Hepatocyte (in vitro differentiated cells): ENCODE measurements around the gene MOGAT1. TPM values are rescaled to one million over a fixed set of nuclear protein-coding genes. Genes with fewer than 3 reads are reported as not detected.

ENCODE experiments used
- DNase-seq: peaks from one replicate; pipeline ENCODE4 v3.0.0-alpha.2; 2016; ENCODE audit warnings: low spot score
- H2AFZ ChIP-seq: fragments of 200-600 bp; sonication (generic); 2 replicates; pipeline ENCODE4 v1.6.0; 2016; ENCODE audit warnings: antibody characterized with exemption, mild to moderate bottlenecking
- H3K27ac ChIP-seq: fragments of 200-600 bp; sonication (generic); 2 replicates; pipeline ENCODE4 v1.5.1; 2016; ENCODE audit warnings: mild to moderate bottlenecking
- H3K27me3 ChIP-seq: fragments of 200-600 bp; sonication (generic); 2 replicates; pipeline ENCODE4 v1.6.1; 2016
- H3K36me3 ChIP-seq: fragments of 200-600 bp; sonication (generic); replicated peaks from 2 replicates; pipeline ENCODE4 v1.5.1; 2016; ENCODE audit warnings: low read depth; ENCODE audit not compliant: insufficient read depth
- H3K4me1 ChIP-seq: fragments of 200-600 bp; sonication (generic); 2 replicates; pipeline ENCODE4 v1.5.1; 2016; ENCODE audit warnings: mild to moderate bottlenecking, moderate library complexity; ENCODE audit not compliant: insufficient read depth
- H3K4me2 ChIP-seq: fragments of 200-600 bp; sonication (generic); 2 replicates; pipeline ENCODE4 v1.6.0; 2016
- H3K4me3 ChIP-seq: fragments of 200-600 bp; sonication (generic); 2 replicates; pipeline ENCODE4 v1.5.1; 2016; ENCODE audit warnings: mild to moderate bottlenecking
- H3K79me2 ChIP-seq: fragments of 200-600 bp; sonication (generic); 2 replicates; pipeline ENCODE4 v1.6.0; 2017; ENCODE audit warnings: mild to moderate bottlenecking
- H3K9me2 ChIP-seq: fragments of 200-600 bp; sonication (generic); replicated peaks from 2 replicates; pipeline ENCODE4 v1.6.0; 2017; ENCODE audit warnings: mild to moderate bottlenecking; ENCODE audit not compliant: insufficient read depth
- H3K9me3 ChIP-seq: fragments of 200-600 bp; sonication (generic); 2 replicates; pipeline ENCODE4 v1.5.1; 2016; ENCODE audit warnings: low read depth, mild to moderate bottlenecking
- H4K20me1 ChIP-seq: fragments of 200-600 bp; sonication (generic); 2 replicates; pipeline ENCODE4 v1.6.0; 2016; ENCODE audit warnings: mild to moderate bottlenecking; ENCODE audit not compliant: insufficient read depth, poor library complexity, severe bottlenecking
- CTCF ChIP-seq: fragments of 200-600 bp; sonication (generic); IDR thresholded peaks from 2 replicates; pipeline ENCODE4 v1.5.1; 2016; ENCODE audit warnings: antibody characterized with exemption, mild to moderate bottlenecking; ENCODE audit not compliant: poor library complexity
- EZH2 ChIP-seq: fragments of 200-600 bp; sonication (generic); IDR thresholded peaks from 2 replicates; pipeline ENCODE4 v1.6.1; 2016; ENCODE audit warnings: antibody characterized with exemption, mild to moderate bottlenecking, borderline replicate concordance
- EZH2phosphoT487 ChIP-seq: fragments of 200-600 bp; sonication (generic); IDR thresholded peaks from one replicate; pipeline ENCODE4 v1.6.1; 2018; ENCODE audit warnings: antibody characterized with exemption, mild to moderate bottlenecking, low read depth, moderate library complexity; ENCODE audit not compliant: unreplicated experiment, severe bottlenecking
- WGBS: methylation state at CpG from one replicate; pipeline ENCODE4 v1.1.6; 2016; ENCODE audit warnings: low lambda C conversion rate; ENCODE audit errors: missing lambda C conversion rate; 5-methylcytosine and 5-hydroxymethylcytosine counted together
- polyA plus RNA-seq: library from polyadenylated mRNA; unstranded; fragments of >200 nt; fragmentation: Nextera tagmentation; extraction: Ambion mirVana; gene quantifications from 2 replicates; pipeline ENCODE4 v1.2.1, GENCODE V29; 2016
- total RNA-seq: library from RNA; depleted of rRNA; stranded (reverse); fragments of >200 nt; gene quantifications from 2 replicates; pipeline ENCODE4 v1.2.3, GENCODE V29; 2014

The MOGAT1 gene
- total and polyA plus RNA-seq, 2 experiments from 2014 or later = not detected

GRCh38 chr2:222736924-222737323 is 65.5 kb downstream of the MOGAT1 start:
- Histone ChIP-seq H2AFZ (no peak overlapping the region), H3K79me2 (no peaks in the 10 kb centered on the region), H3K9me3 (no peaks in the 10 kb centered on the region), H3K4me2 (no peak overlapping the region), H3K4me1 (no peaks in the 10 kb centered on the region), H3K4me3 (no peak overlapping the region), H3K27ac (no peak overlapping the region), H3K27me3 (peaks cover 5% of the 10 kb centered on the region), H3K9me2 (no peaks in the 10 kb centered on the region), H4K20me1 (no peaks in the 10 kb centered on the region), H3K36me3 (no peaks in the 10 kb centered on the region)
- DNase-seq = no peak
- TF ChIP-seq EZH2phosphoT487 (no peak), EZH2 (no peak), CTCF (no peak)
- 90% methylated on average over 6 of the region's 6 CpGs for WGBS

GRCh38 chr2:222738312-222738711 is 66.9 kb downstream of the MOGAT1 start:
- no peak for DNase-seq
- no peaks in the 10 kb centered on the region for H3K9me3 ChIP-seq
- H3K4me3 ChIP-seq = no peak overlapping the region
- H3K79me2 ChIP-seq = no peaks in the 10 kb centered on the region
- H3K27ac ChIP-seq = no peak overlapping the region
- H4K20me1 ChIP-seq = no peaks in the 10 kb centered on the region
- H2AFZ ChIP-seq = no peak overlapping the region
- no peak overlapping the region for H3K4me2 ChIP-seq
- no peaks in the 10 kb centered on the region for H3K36me3 ChIP-seq
- H3K4me1 ChIP-seq = no peaks in the 10 kb centered on the region
- H3K27me3 ChIP-seq = peaks cover 5% of the 10 kb centered on the region
- no peaks in the 10 kb centered on the region for H3K9me2 ChIP-seq
- WGBS = 94% methylated on average over 5 of the region's 5 CpGs
- TF ChIP-seq CTCF = no peak
- TF ChIP-seq EZH2 = no peak
- TF ChIP-seq EZH2phosphoT487 = no peak

GRCh38 chr2:222738809-222739208 is 67.4 kb downstream of the MOGAT1 start:
- H3K79me2 ChIP-seq = no peaks in the 10 kb centered on the region
- 84% methylated on average over 3 of the region's 3 CpGs for WGBS
- no peak for DNase-seq
- H3K4me2 ChIP-seq = no peak overlapping the region
- no peak for TF ChIP-seq EZH2
- no peak for TF ChIP-seq CTCF
- no peak for TF ChIP-seq EZH2phosphoT487
- H4K20me1 ChIP-seq = no peaks in the 10 kb centered on the region
- no peaks in the 10 kb centered on the region for H3K9me3 ChIP-seq
- H3K4me1 ChIP-seq = no peaks in the 10 kb centered on the region
- no peaks in the 10 kb centered on the region for H3K36me3 ChIP-seq
- H3K9me2 ChIP-seq = no peaks in the 10 kb centered on the region
- H3K27ac ChIP-seq = no peak overlapping the region
- no peak overlapping the region for H2AFZ ChIP-seq
- H3K4me3 ChIP-seq = no peak overlapping the region
- peaks cover 5% of the 10 kb centered on the region for H3K27me3 ChIP-seq

GRCh38 chr2:222739939-222740338 is 68.5 kb downstream of the MOGAT1 start:
- 95% methylated on average over 4 of the region's 4 CpGs for WGBS
- Histone ChIP-seq H3K9me2 (no peaks in the 10 kb centered on the region), H3K27me3 (peaks cover 5% of the 10 kb centered on the region), H3K4me1 (no peaks in the 10 kb centered on the region), H4K20me1 (no peaks in the 10 kb centered on the region), H3K79me2 (no peaks in the 10 kb centered on the region), H3K27ac (no peak overlapping the region), H3K36me3 (no peaks in the 10 kb centered on the region), H3K9me3 (no peaks in the 10 kb centered on the region), H2AFZ (no peak overlapping the region), H3K4me2 (no peak overlapping the region), H3K4me3 (no peak overlapping the region)
- TF ChIP-seq EZH2phosphoT487 (no peak), EZH2 (no peak), CTCF (no peak)
- DNase-seq = no peak
